Epithelial cell of proximal tubule (primary cell): Measurements from ENCODE around the gene SERTM2. TPM values are rescaled to one million over a fixed set of nuclear protein-coding genes. Genes with fewer than 3 reads are reported as not detected.
"Not testable (repeated sequence)": the region's sequence is repeated elsewhere in the genome, so short reads cannot be mapped to it uniquely, and the experiment has no call there.

ENCODE experiments used
- DNase-seq: peaks from one replicate; pipeline ENCODE4 v3.0.0-alpha.2; 2011; ENCODE audit warnings: low read depth
- H3K4me3 ChIP-seq: 2 replicates; pipeline ENCODE4 v1.5.1; 2011; ENCODE audit warnings: low read depth, mild to moderate bottlenecking, low read length
- total RNA-seq: library from RNA; depleted of rRNA; stranded (reverse); fragments of >200 nt; gene quantifications from 2 replicates; pipeline ENCODE4 v1.2.3, GENCODE V29; 2015
- TF ChIP-seq, protein P1 (sequence below): conservative IDR thresholded peaks from 2 replicates; pipeline ENCODE4 v1.5.1; 2012; ENCODE audit warnings: low read depth, mild to moderate bottlenecking, low read length

The SERTM2 gene
- total RNA-seq, 1 donor from 2014 or later: not detected

DNA sequence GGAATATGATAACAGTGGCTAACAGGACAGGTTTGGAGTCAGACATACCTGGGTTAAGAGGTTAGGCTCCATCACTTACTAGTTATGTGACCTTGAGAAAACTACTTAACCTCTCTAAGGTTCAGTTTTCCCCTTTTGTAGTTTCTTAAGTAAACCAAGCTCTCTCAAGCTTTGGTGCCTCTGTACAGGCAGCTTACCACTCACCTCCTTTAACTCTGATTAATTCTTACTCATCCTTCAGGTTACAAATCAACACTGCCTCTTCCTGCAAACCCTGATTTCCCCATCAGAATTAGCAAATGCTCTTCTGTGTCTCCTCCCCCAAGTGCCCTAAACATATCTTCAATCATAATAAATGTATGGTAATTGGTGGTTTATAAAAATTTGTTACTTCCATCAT is 3.5 kb upstream of the SERTM2 start:
- peak; percentile 57 for DNase-seq
- TF ChIP-seq, protein P1, sequence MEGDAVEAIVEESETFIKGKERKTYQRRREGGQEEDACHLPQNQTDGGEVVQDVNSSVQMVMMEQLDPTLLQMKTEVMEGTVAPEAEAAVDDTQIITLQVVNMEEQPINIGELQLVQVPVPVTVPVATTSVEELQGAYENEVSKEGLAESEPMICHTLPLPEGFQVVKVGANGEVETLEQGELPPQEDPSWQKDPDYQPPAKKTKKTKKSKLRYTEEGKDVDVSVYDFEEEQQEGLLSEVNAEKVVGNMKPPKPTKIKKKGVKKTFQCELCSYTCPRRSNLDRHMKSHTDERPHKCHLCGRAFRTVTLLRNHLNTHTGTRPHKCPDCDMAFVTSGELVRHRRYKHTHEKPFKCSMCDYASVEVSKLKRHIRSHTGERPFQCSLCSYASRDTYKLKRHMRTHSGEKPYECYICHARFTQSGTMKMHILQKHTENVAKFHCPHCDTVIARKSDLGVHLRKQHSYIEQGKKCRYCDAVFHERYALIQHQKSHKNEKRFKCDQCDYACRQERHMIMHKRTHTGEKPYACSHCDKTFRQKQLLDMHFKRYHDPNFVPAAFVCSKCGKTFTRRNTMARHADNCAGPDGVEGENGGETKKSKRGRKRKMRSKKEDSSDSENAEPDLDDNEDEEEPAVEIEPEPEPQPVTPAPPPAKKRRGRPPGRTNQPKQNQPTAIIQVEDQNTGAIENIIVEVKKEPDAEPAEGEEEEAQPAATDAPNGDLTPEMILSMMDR: no peak
- H3K4me3 ChIP-seq: no peak overlapping the region

- TF ChIP-seq, protein P1: no peak
- no peak for DNase-seq
- H3K4me3 ChIP-seq: no peak overlapping the region
These were observed 3.9 kb downstream of the SERTM2 start for GRCh38 chrX:111515298-111515697.

DNA sequence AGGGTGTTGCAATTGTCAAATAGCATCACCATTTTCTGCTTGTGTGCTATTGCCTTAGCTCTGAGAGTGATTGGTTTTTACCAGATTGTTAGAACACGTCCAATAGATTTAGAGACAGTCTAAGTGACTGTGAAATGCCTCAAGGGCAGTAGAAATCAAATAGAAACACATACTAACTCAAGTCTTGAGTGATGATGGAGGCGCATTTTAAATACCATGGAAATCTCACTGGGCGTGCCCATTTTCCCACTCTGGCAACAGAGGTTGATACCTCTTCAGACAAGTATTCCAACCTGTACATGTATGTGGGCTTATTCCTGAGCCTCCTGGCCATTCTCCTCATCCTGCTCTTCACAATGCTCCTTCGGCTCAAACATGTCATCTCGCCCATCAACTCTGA is 7.2 kb downstream of the SERTM2 start:
- TF ChIP-seq, protein P1: no peak
- no peak overlapping the region for H3K4me3 ChIP-seq
- no peak for DNase-seq

DNA sequence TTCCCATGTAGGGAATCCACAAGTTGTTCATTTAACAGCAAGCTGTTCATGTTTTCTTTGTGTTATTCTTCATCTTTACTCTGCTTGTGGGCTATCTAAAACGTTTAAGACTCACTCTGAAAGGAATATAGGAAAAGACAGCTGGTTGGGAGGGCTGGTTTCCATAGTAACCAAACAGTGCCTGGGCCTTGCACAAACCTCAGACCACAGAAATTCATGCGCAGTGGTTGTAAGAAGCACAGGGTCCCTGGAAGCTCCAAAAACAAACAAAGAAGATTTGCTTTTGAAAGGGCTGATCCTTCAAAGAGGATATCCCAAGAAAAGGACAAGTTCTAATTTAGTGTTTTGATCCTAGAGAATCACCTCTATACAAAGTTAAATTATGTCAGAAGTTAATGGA is 7.8 kb downstream of the SERTM2 start:
- no peak for DNase-seq
- H3K4me3 ChIP-seq: no peak overlapping the region
- TF ChIP-seq, protein P1: no peak

- TF ChIP-seq, protein P1: no peak
- no peak for DNase-seq
- H3K4me3 ChIP-seq: no peak overlapping the region
These were observed 9.1 kb downstream of the SERTM2 start for GRCh38 chrX:111520506-111520905.

GRCh38 chrX:111521169-111521568 is 9.7 kb downstream of the SERTM2 start:
- TF ChIP-seq, protein P1: no peak
- no peak for DNase-seq
- H3K4me3 ChIP-seq: no peak overlapping the region

DNA sequence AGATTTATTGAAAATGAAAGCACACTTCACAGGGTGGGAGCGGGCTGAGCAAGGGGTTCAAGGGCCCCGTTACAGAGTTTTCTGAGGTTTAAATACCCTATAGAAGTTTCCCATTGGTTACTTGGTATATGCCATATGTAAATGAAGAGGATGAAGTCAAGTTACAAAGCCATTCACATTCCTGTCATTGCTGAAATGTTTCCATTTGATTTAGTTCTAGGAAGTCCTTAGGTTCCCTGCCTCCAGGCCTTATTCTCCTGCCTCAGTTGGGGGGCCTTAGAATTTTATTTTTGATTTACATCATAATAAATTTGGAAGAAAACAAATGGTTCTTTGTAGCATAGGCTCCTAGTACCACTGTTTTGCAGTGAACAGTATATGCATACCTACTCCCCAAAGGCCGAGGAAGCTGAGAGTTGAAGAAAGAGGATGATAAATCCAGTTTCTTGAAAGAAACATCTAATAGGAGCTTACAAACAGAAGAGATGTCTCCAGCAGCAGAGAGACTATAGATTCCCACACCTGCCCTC is 31.8 kb downstream of the SERTM2 start:
- TF ChIP-seq, protein P1: no peak
- DNase-seq: no peak
- H3K4me3 ChIP-seq: no peak overlapping the region

DNA sequence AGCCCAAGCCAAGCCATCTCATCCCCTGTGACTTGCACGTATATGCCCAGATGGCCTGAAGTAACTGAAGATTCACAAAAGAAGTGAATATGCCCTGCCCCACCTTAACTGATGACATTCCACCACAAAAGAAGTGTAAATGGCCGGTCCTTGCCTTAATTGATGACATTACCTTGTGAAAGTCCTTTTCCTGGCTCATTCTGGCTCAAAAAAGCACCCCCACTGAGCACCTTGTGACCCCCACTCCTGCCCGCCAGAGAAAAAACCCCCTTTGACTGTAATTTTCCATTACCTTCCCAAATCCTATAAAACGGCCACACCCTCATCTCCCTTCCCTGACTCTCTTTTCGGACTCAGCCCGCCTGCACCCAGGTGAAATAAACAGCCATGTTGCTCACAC is 37.8 kb downstream of the SERTM2 start:
- H3K4me3 ChIP-seq, DNase-seq: not testable (repeated sequence)
